Effector memory CD8-positive, alpha-beta T cell (primary cell): ENCODE measurements around the gene PNMA1.

Experiments used
- ATAC-seq: fragments of 150-1000 bp; cut with Tn5 transposase; replicated peaks from 2 replicates; pipeline ENCODE4 v1.10.0; 2021; ENCODE audit warnings: mild to moderate bottlenecking, moderate library complexity
- DNase-seq, 3 experiments: peaks; one replicate each; pipeline ENCODE4 v3.0.0; 2021
- H3K27ac Mint-ChIP-seq, 2 donors: one replicate each; pipeline ENCODE4 v1.8.0; 2022; ENCODE audit warnings: mild to moderate bottlenecking in 2 of 2, mixed read lengths in 2 of 2, moderate library complexity in 2 of 2
- H3K27me3 Mint-ChIP-seq, 2 donors: one replicate each; pipeline ENCODE4 v1.8.0; 2022; ENCODE audit warnings: mixed read lengths in 2 of 2
- H3K36me3 Mint-ChIP-seq: one replicate; pipeline ENCODE4 v1.8.0; 2022; ENCODE audit warnings: mild to moderate bottlenecking, moderate library complexity, mixed read lengths; ENCODE audit not compliant: insufficient read depth
- H3K4me1 Mint-ChIP-seq, 2 donors: one replicate each; pipeline ENCODE4 v1.8.0; 2022; ENCODE audit warnings: low read depth in 2 of 2, mixed read lengths in 2 of 2
- H3K4me3 Mint-ChIP-seq, 2 donors: one replicate each; pipeline ENCODE4 v1.8.0; 2022; ENCODE audit warnings: mild to moderate bottlenecking in 2 of 2, mixed read lengths in 2 of 2, moderate library complexity in 2 of 2
- H3K9me3 Mint-ChIP-seq, 2 donors: one replicate each; pipeline ENCODE4 v1.8.0; 2022; ENCODE audit warnings: mixed read lengths in 2 of 2

Gene PNMA1

DNA sequence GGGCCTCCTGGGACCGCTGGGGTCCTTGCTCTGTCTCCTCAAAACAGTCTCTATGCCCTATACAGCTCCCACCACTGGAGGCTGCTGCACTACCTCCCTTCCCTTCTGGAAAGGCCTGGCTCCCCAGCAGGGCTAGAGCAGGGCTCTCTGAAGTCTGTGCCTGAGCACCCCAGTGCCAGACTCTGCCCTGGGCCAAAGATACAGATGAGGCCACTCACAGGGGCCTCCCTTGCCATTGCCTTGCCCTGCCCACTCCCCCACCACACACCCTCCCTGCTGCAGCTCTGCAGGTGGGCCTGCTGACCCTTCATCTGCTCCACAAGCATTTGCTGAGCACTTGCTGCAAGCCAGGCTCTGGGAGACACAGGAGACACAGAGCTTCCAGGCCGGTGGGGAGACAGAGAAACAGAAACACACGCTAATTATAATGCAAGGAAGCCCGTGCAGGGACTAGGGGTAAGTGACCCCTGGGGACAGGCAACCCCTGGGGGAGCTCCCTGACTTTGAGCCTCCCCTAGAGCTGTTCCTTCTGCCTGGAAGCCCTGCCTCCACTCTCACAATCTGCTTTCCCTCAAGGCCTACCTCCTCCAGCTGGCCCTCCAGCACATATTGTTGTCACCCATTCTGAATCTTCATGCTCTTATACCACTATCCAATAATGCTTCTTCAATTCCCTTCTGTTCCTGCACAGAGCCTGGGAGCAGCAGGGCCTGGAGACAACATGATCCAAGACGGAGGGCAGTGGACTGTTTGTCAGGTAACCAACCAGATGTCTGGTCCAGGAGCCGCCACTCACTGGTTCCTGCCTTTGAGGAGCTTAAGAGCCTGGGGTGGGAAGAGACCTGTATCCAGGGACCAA lies 32.6 kb upstream of the PNMA1 start:
- DNase-seq (no peak), ATAC-seq (no peak)
- Mint-ChIP-seq H3K9me3 (no peaks in the 10 kb centered on the region), H3K4me3 (peak overlapping the region; percentile 54 to 61), H3K36me3 (peaks cover 34% of the 10 kb centered on the region), H3K4me1 (peaks cover 88% of the 10 kb centered on the region in 2 donors), H3K27me3 (no peaks in the 10 kb centered on the region), H3K27ac (peak overlapping the region; percentile 65 to 95)

DNA sequence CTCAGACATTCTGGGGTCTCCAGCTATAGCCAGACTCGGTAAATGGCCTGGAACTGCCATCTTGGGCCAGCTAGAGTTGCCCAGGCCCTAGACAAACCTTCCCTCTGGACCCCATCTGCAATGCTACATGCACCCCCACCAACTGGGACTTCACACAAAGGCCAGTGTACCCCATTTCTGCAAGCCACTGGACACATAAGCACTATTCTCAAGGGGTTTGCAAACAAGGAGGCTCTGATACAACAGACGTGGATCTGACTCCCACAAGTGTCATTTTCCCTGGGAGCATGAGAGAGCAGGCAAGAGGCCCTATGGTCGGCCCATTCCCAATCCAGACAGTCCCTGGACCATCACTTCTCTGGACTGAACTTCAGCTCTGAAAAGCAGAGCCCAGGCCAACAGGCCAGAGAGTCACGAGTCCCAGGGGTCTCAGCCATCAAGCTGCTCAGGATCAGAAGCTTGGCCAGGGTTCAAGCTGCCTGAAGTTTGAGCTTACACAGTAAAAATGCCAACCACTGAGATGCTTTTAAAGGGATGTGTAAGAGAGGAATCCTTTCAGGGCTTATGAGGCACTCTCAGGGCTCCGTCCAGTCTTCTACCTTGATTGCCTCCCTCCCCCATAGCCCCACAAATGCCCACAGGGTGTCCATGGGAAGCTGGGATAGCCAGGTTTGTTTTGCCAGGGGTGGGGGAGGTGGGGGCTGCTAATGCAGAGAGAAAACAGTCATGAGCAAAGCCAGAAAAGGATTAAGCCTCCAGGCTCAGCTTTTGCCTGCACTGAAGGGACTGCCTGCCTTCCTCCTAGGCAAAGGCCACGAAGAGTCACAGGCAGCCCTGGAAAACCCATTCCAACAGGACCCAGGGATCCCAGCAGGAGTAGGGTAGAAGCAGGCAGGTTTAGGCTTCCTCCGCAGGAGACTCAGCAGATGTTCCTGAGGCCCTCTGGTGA lies 31.7 kb upstream of the PNMA1 start:
- Mint-ChIP-seq H3K4me1 (peaks cover 82 to 88% of the 10 kb centered on the region in 2 donors), H3K36me3 (peaks cover 32% of the 10 kb centered on the region), H3K9me3 (no peaks in the 10 kb centered on the region), H3K27me3 (no peaks in the 10 kb centered on the region), H3K27ac (peak overlapping the region; percentile 96), H3K4me3 (peak overlapping the region; percentile 90 to 93)
- ATAC-seq (no peak), DNase-seq (no peak)

DNA sequence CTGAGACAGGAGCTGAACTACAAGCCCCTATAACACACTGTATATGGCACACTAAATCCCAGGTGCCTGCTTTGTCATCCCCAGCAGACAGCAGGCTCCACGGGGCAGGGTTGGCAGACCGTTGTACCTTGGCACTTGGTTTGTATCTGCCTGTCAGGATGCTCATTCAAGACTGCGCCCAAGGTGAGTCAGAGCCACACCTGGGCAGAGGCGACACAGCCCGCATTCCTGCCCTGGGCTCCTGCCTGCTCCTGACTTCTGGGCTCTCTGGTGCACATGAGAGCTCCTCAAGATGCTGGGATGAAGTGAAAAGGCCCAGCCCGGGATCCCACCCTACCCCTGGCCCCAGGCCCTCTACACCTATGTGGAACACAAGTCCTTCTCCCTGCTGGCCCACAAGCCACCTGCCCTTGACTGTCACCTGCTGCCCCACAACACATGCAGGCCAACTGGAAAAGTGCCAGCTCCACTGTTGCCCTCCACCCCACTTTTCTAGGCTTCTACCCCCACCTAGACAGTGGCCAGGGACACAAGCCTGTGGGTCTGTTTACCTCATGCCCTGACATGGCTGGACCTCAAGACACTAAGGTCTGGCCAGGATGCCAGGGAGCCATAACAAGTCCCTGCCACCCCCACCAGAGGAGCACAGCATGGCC lies 30.8 kb upstream of the PNMA1 start:
- Mint-ChIP-seq H3K27me3 (no peaks in the 10 kb centered on the region), H3K4me1 (peaks cover 80 to 88% of the 10 kb centered on the region in 2 donors), H3K27ac (peak overlapping the region; percentile 96), H3K9me3 (no peaks in the 10 kb centered on the region), H3K4me3 (peak overlapping the region; percentile 90 to 93), H3K36me3 (peaks cover 39% of the 10 kb centered on the region)
- DNase-seq = no peak
- no peak for ATAC-seq

DNA sequence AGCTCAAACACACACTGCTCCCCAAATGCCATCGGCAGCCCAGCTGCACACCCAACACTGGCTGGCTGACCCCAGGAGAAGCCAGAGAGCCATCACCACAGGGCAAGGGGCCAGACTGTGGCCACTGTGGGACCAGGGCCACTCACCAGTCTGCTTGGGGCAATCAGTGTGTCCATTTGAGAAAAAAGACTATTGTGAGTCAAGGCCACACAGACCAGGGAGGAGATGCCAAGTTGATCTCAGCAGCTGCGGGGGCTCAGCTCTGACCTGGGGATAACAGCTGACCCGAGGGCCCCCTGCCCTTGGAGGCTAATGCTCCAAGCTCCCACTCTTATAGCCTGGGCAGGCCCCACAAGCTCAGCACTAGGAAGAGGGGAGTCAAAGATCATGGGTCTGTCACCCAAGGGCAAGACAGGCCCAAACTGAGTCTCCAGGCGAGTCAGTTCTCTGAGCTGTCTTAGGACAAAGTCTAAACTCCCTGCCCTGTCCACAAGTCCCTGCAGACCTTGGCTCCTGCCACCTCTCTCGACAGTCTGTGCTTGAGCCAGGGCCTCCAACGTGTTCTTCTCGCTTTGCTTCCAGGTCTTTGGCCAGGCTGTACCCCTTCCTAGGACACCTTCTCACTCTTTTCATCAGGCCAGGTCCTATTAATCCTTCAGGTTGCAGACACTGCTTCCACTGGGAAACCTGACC lies 30.1 kb upstream of the PNMA1 start:
- peak overlapping the region; percentile 96 for H3K27ac Mint-ChIP-seq
- no peaks in the 10 kb centered on the region for H3K27me3 Mint-ChIP-seq
- DNase-seq = no peak
- peaks cover 46% of the 10 kb centered on the region for H3K36me3 Mint-ChIP-seq
- peaks cover 80 to 84% of the 10 kb centered on the region in 2 donors for H3K4me1 Mint-ChIP-seq
- H3K4me3 Mint-ChIP-seq = peak overlapping the region; percentile 90 to 93
- no peaks in the 10 kb centered on the region for H3K9me3 Mint-ChIP-seq
- no peak for ATAC-seq

DNA sequence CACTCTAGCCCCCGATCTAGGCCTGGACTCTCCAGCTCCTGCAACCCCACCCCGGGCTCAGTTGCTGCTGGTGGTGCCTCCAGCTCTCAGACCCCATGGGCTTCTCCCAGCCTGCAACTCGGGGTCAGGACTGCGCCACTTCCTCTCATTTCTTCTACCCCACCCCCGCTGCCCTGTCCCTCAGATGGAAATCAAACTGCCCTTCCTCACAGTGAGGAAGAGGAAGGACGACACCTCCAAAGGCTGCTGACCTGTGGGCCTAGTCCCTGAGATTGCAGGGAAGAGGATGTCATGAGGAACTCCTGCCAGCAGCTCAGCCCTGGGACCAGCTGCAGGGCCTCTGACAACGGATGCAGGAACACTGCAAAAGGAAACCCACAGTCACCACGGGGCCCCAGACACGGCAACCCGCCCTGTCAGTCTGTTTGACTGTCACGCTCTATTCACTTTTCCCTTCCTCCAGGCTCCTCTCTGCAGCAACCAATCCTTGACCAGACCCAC lies 29.3 kb upstream of the PNMA1 start:
- Mint-ChIP-seq H3K4me1 (peaks cover 74 to 80% of the 10 kb centered on the region in 2 donors), H3K27me3 (no peaks in the 10 kb centered on the region), H3K36me3 (peaks cover 51% of the 10 kb centered on the region), H3K4me3 (peak overlapping the region; percentile 90 to 93), H3K27ac (peak overlapping the region; percentile 96), H3K9me3 (no peaks in the 10 kb centered on the region)
- peak; percentile 42 to 58 (median 48) for DNase-seq
- peak; percentile 71 for ATAC-seq

DNA sequence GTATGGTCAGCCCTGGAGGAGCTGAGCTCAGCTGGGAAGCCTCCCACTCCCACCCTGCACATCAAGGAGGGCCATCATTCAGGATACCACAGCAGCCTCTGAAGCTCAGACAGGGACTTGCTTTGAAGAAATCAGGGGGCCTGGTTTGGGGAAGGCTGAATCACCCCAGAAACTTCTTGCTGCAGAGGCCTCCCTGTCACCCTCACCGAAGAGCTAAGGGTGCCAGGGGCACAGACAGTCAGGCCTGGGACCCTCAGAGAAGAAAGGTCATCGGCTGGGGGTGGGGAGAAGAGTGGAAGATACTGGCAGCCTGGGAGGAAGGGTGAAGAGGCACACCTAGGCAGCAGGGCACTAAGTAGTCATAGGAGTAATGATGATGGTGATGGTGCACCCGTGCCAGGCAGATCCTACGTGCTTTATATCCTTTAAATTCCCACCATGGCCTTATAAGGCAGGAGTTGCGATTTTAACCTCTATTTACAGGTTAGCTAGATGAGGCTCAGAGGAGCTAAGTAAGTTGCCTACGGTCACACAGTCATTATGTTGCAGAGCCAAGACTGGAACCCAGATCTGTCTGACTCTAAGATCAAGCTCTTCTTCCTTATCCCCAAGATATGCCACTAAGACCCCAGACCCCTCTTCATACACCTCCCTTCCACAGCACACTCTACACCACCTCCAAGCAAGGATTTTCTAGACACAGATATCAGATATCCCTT lies 28.5 kb upstream of the PNMA1 start:
- H3K27me3 Mint-ChIP-seq = no peaks in the 10 kb centered on the region
- H3K4me1 Mint-ChIP-seq = peaks cover 66 to 72% of the 10 kb centered on the region in 2 donors
- no peaks in the 10 kb centered on the region for H3K9me3 Mint-ChIP-seq
- ATAC-seq (no peak), DNase-seq (no peak)
- peaks cover 54% of the 10 kb centered on the region for H3K36me3 Mint-ChIP-seq
- peak overlapping the region; percentile 90 to 93 for H3K4me3 Mint-ChIP-seq
- peak overlapping the region; percentile 96 for H3K27ac Mint-ChIP-seq

DNA sequence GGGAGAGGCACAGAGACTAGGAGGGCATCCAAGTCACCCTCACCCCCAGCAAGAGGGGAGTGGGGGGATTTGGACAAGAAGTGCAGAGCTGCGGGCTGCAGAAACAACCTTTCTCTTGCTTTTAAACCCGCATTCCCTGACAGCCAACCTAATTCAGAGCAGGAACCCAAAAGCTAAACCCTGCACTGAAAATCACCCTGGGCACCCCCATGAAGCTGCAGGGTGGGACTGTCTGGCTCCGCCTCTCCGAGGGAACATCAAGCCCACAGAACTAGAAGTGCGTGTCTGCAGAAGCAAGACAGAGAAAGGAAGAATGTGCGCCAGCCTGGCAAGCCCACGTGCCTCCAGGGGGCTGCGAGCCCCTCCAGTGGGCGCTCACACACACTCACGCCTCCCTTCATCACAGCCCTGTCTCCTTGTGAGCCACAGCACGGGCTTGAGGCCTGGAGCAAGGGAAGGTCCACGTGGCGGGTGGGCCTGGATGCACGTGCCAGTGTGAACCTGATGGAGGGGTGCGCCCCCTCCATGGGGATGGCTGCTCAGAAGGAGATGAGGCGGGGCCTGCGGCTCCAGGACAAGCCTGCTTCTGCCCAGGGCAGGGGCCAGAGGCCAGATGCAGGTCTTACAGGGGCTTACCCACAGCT lies 27.8 kb upstream of the PNMA1 start:
- no peaks in the 10 kb centered on the region for H3K9me3 Mint-ChIP-seq
- H3K4me3 Mint-ChIP-seq = peak overlapping the region; percentile 90 to 93
- H3K27me3 Mint-ChIP-seq = no peaks in the 10 kb centered on the region
- H3K36me3 Mint-ChIP-seq = peaks cover 57% of the 10 kb centered on the region
- H3K27ac Mint-ChIP-seq = peak overlapping the region; percentile 96
- DNase-seq (no peak), ATAC-seq (peak; percentile 51)
- H3K4me1 Mint-ChIP-seq = peaks cover 62 to 72% of the 10 kb centered on the region in 2 donors

DNA sequence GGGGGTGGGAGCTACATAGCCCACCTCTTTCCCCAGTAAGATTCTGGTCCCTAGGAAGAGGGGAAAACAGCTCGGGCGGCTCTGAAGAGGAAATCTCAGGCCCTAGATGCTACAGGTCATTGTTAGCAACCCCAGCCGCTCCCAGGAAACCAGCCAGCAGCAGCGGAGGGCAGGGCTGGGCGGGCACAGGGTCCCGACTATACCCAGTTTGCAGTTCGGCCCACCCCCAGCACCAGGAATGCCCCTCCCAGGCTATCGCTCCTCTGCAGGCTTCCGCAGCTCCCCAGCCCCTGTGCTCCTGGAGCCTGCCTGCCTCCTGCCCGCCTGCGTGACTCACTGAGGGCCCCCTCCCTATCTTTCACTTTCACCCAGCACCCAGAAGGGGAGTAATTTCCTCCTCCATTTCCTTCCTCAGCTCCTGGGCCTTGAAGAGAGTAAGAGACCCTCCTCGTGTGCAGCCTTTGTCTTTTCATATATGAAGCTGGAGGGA lies 27.2 kb upstream of the PNMA1 start:
- Mint-ChIP-seq H3K4me1 (peaks cover 58 to 69% of the 10 kb centered on the region in 2 donors), H3K36me3 (peaks cover 62% of the 10 kb centered on the region), H3K9me3 (no peaks in the 10 kb centered on the region), H3K27me3 (no peaks in the 10 kb centered on the region), H3K4me3 (peak overlapping the region; percentile 90 to 93), H3K27ac (peak overlapping the region; percentile 96)
- ATAC-seq (peak; percentile 75), DNase-seq (peak; percentile 41 to 51 (median 49))

DNA sequence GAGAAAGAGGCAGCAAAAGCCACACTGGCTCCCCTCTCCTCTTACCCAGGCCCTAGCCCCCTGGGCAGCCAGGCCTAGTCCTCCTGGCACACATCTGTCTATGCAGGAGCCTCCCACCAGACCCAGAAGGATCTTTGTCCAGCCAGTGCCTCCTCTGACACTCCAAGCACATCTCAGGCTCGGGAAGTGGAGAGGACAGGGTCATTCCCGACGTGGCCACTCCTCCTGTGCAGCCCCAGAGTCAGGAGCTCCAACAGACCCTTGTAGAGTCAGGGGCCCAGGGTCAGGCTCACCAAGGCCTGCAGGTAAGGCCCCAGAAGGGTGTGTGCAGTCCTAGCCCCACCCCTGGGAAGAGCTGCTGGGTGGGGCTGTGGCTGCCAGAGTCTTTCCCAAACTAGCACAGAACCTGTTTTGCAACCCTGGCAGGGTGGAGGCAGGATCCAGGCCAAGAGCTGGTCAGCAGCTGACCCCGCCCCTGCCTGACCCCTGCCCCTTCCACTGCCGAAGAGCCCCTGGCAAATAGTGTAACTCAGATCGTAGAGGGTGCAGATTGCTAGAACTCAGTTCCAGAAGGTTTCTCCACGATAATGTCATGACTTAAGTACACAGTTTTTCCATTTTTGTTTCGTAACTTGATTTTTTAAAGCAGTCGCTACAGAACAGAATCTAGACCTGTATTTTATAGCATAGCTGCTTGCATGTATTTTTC lies 26.6 kb upstream of the PNMA1 start:
- no peaks in the 10 kb centered on the region for H3K9me3 Mint-ChIP-seq
- peaks cover 56 to 68% of the 10 kb centered on the region in 2 donors for H3K4me1 Mint-ChIP-seq
- ATAC-seq = no peak
- H3K4me3 Mint-ChIP-seq = peak overlapping the region; percentile 90 to 93
- H3K27me3 Mint-ChIP-seq = no peaks in the 10 kb centered on the region
- peaks cover 69% of the 10 kb centered on the region for H3K36me3 Mint-ChIP-seq
- peak overlapping the region; percentile 96 for H3K27ac Mint-ChIP-seq
- no peak for DNase-seq

DNA sequence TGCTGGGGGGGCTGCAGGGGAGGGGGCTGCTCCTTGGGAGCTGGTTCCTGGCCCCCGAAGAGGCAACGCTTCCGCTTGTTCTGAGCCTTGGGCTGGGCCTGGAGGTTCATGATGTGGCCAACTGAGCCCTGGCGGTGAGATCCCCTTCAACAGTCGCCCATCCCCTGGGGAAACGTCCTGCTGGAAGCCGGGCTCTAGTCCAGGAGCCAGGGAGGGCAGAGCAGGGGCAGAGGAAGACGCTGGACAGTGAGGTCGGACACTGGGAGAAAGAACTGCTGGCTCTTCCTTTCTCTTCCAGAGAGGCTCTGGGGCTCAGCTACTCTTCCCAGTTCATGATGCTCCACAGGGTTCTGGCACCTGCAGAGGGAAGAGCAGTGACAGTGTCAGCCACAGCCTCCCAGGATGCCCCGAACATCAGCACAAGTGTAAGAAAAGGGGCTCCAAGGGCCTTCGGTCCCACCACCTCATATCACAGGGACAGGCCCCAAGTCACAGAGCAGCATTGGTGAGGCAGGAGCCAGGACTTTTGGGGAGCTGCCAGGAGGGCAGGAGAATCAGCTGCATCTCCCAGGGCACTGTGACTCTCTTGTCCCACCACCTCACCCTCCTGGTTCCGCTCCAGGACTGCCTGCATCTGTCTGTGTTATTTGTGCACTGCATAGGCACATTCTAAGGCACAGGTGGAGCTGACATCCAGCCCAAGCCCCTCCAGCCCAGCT lies 25.9 kb upstream of the PNMA1 start:
- H3K4me1 Mint-ChIP-seq = peaks cover 50 to 62% of the 10 kb centered on the region in 2 donors
- no peaks in the 10 kb centered on the region for H3K9me3 Mint-ChIP-seq
- H3K27ac Mint-ChIP-seq = peak overlapping the region; percentile 96
- ATAC-seq = no peak
- H3K4me3 Mint-ChIP-seq = peak overlapping the region; percentile 90 to 93
- DNase-seq = no peak
- H3K27me3 Mint-ChIP-seq = no peaks in the 10 kb centered on the region
- peaks cover 76% of the 10 kb centered on the region for H3K36me3 Mint-ChIP-seq
